ENCODE measurements around the gene MTA3. TPM values are rescaled to one million over a fixed set of nuclear protein-coding genes. Genes with fewer than 3 reads are reported as not detected.

The MTA3 gene
- total and polyA plus RNA-seq, 11 donors: 11.9 to 31.8 (median 23.3) TPM

DNA sequence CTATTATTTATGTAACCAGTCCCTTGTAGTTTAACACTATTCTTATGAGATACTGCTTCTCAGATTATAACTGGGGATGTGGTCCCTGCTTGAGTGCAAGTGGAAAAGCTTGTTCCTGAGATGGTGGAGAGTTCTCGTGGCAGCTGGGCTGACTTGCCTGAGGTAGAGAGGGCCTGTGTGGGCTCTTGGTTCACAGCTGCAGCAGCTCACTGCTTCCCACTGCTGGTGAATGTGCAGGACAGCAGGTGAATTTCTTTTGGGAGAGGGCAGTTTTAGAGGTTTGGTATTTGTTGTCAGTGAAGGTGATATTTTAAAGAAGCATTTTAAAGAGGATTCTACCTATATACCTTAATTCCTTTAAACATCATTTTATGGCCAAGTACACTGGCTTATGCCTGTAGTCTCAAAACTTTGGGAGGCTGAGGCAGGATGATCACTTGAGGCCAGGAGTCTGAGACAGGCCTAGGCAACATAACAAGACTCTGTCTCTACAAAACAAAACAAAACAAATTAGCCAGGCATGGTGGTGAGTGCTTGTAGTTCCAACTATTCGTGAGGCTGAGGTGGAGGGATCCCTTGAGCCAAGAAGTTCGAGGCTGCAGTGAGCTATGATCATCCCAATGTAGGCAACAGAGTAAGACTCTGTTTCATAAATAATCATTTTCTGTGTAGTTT is 94.8 kb downstream of the MTA3 start:
- WGBS, 4 donors: 23 to 35% (median 32%) methylated on average over 3 of the region's 3 CpGs
- Histone ChIP-seq H3K4me1 (peaks cover 0 to 12% (median 0%) of the 10 kb centered on the region in 12 donors), H3K27me3 (no peaks in the 10 kb centered on the region), H3K9me3 (no peaks in the 10 kb centered on the region), H3K36me3 (peaks cover 0 to 22% (median 7%) of the 10 kb centered on the region in 9 donors), H3K4me3 (no peak overlapping the region), H3K27ac (no peak overlapping the region)
- TF ChIP-seq, protein P1, sequence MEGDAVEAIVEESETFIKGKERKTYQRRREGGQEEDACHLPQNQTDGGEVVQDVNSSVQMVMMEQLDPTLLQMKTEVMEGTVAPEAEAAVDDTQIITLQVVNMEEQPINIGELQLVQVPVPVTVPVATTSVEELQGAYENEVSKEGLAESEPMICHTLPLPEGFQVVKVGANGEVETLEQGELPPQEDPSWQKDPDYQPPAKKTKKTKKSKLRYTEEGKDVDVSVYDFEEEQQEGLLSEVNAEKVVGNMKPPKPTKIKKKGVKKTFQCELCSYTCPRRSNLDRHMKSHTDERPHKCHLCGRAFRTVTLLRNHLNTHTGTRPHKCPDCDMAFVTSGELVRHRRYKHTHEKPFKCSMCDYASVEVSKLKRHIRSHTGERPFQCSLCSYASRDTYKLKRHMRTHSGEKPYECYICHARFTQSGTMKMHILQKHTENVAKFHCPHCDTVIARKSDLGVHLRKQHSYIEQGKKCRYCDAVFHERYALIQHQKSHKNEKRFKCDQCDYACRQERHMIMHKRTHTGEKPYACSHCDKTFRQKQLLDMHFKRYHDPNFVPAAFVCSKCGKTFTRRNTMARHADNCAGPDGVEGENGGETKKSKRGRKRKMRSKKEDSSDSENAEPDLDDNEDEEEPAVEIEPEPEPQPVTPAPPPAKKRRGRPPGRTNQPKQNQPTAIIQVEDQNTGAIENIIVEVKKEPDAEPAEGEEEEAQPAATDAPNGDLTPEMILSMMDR (IDR thresholded peaks at IDR 0.05): peak; percentile 86 to 99 (median 95)
- no peak for TF ChIP-seq POLR2A (IDR thresholded peaks at IDR 0.05)
- peak; percentile 48 to 70 (median 58) for DNase-seq
- ATAC-seq: peak; percentile 59 to 92 (median 88)
- intact Hi-C loops (cut with DNase I): loop anchor here (2.0 to 5.0 kb wide), 4 partner anchors 96 to 168 kb away; partner anchors contain the start of gene MTA3 (in 1 of the 10)

DNA sequence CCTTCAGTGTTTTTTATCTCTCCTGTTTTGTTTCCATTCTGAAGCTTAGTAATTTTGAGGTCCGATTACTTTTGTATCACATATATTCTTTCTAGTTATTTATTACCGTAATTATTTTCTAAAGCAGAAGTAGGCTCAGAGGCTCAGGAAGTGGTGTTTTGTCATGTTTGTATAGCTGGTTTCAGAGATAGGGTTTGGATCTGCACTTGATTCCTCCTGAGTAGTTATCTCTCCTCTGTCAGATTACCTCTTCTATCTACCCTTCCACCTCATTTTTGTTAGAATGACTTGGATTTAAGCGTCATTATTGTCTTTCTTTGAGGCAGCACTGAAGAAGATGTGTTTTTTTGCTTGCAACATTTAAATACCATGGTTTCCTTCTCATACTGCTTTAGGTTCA is 95.4 kb downstream of the MTA3 start:
- 80 to 89% (median 88%) methylated on average over 3 of the region's 3 CpGs for WGBS, 4 donors
- intact Hi-C loops (cut with DNase I): loop anchor here (2.0 to 5.0 kb wide), 4 partner anchors 97 to 169 kb away; partner anchors contain the start of gene MTA3 (in 1 of the 10)
- H3K9me3 ChIP-seq: no peaks in the 10 kb centered on the region
- no peak for ATAC-seq
- H3K4me3 ChIP-seq: no peak overlapping the region
- no peak overlapping the region for H3K27ac ChIP-seq
- no peaks in the 10 kb centered on the region for H3K27me3 ChIP-seq
- DNase-seq: no peak
- H3K36me3 ChIP-seq: peaks cover 0 to 18% (median 7%) of the 10 kb centered on the region in 9 donors
- no peak for TF ChIP-seq POLR2A (IDR thresholded peaks at IDR 0.05)
- TF ChIP-seq, protein P1 (IDR thresholded peaks at IDR 0.05): no peak
- H3K4me1 ChIP-seq: peaks cover 0 to 12% (median 0%) of the 10 kb centered on the region in 12 donors

DNA sequence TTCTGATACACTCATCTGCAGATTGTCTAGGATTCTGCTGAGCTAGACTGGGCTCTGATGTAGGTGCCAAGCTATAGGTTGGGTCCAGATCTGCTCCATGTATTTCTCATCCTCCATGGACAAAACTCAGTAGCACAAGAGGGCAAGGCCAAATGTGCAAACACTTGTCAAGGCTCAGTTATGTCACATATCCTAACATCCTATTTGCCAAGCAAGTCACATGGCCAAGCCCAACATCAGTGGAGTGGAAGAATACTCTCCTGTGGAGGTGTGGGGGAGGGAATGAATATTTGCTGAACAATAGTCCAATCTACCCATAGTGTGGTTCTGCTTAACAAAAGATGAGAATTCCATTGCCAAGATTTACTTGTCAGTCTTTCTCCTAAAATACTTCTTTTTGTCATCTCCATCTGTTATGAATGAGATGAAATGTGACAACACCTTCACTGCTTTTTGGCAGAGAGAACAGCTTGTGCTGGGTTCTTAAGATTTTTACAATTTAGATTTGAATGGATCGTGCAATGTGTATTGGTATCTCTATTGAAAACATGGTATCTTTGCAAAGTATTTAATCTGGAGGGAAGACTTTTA is 105.7 kb downstream of the MTA3 start:
- Histone ChIP-seq H3K9me3 (no peaks in the 10 kb centered on the region), H3K36me3 (peaks cover 0 to 11% (median 0%) of the 10 kb centered on the region in 9 donors), H3K27me3 (no peaks in the 10 kb centered on the region), H3K27ac (no peak overlapping the region), H3K4me1 (no peaks in the 10 kb centered on the region), H3K4me3 (no peak overlapping the region)
- intact Hi-C loops (cut with DNase I): loop anchor here in 1 of 10 donors (10.0 kb wide), 1 partner anchor 81 kb away; no protein-coding TSS in a partner anchor
- no peak for TF ChIP-seq POLR2A (IDR thresholded peaks at IDR 0.05)
- TF ChIP-seq, protein P1 (IDR thresholded peaks at IDR 0.05): no peak
- ATAC-seq (no peak), DNase-seq (no peak)
- WGBS, 4 donors: 97 to 100% (median 99%) methylated on average over 1 of the region's 1 CpG

DNA sequence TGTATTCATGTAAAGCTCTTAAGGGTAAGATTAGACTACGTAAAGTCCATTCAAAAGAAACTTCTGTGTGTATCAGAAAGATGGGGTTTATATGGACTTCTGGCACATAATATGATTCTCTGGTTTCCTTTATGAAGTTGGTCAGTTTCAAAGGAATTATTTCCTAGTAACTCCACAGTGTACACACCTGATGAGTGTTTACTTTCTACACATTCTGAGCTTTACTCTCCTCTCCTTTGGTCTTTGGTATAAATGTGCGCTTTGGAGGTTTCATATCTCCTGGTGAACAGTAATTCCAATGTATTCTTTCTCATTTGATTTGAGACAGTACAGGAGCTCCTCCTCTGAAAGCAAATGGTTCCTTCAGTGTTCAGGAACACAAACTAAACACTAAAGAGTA is 107.4 kb downstream of the MTA3 start:
- TF ChIP-seq, protein P1 (IDR thresholded peaks at IDR 0.05): no peak
- no peak for TF ChIP-seq POLR2A (IDR thresholded peaks at IDR 0.05)
- Histone ChIP-seq H3K27ac (no peak overlapping the region), H3K27me3 (no peaks in the 10 kb centered on the region), H3K9me3 (no peaks in the 10 kb centered on the region), H3K4me3 (no peak overlapping the region), H3K36me3 (peaks cover 0 to 16% (median 0%) of the 10 kb centered on the region in 9 donors), H3K4me1 (no peaks in the 10 kb centered on the region)
- DNase-seq (no peak), ATAC-seq (no peak)
- intact Hi-C loops (cut with DNase I): loop anchor here in 1 of 10 donors (10.0 kb wide), 1 partner anchor 79 kb away; no protein-coding TSS in a partner anchor
- 96 to 99% (median 99%) methylated on average over 2 of the region's 2 CpGs for WGBS, 4 donors
